ENCODE results near the gene SNRK.

The SNRK gene

DNA sequence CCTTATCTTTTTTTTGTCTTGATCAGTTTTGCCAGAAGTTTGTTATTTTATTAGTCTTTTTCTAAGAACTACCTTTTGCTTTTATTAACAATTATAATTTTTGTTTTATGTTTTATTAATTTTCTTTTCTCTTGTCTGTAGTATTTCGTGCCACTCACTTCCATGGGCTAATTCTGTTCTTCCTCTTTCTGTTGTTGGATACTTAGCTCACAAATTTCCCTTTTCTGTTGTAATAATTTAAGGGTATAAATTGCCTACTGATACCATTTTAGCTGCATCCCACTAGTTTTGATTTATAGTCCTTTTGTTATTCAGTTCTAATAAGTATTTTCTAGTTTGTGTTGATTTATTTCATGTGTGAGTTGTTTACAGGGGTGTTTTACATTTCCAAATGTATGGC lies 48.6 kb downstream of the SNRK start:
- TF ChIP-seq, protein P1, sequence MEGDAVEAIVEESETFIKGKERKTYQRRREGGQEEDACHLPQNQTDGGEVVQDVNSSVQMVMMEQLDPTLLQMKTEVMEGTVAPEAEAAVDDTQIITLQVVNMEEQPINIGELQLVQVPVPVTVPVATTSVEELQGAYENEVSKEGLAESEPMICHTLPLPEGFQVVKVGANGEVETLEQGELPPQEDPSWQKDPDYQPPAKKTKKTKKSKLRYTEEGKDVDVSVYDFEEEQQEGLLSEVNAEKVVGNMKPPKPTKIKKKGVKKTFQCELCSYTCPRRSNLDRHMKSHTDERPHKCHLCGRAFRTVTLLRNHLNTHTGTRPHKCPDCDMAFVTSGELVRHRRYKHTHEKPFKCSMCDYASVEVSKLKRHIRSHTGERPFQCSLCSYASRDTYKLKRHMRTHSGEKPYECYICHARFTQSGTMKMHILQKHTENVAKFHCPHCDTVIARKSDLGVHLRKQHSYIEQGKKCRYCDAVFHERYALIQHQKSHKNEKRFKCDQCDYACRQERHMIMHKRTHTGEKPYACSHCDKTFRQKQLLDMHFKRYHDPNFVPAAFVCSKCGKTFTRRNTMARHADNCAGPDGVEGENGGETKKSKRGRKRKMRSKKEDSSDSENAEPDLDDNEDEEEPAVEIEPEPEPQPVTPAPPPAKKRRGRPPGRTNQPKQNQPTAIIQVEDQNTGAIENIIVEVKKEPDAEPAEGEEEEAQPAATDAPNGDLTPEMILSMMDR (conservative IDR thresholded peaks at IDR 0.05), result no peak
- H3K27ac ChIP-seq, result no peak overlapping the region

DNA sequence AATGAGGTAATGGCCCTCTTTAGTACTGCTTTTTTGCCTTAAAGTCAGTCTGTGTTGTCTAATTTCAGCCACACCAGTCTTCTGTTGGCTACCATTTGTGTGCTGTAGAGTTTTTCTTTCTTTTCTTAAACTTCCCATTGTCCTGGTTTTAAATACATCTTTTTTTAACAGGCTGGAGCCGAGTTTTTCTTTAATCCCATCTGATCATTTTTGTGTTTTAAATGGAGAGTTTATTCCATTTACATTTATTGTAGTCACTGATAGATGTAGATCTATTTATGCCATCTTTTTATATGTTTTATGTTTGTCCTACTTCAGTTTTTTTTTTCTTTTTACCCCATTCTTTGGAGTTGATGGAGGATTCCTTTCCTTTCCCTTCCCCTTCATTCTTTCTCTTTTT lies 49.5 kb downstream of the SNRK start:
- no peak overlapping the region for H3K27ac ChIP-seq
- TF ChIP-seq, protein P1 (conservative IDR thresholded peaks at IDR 0.05), result no peak

DNA sequence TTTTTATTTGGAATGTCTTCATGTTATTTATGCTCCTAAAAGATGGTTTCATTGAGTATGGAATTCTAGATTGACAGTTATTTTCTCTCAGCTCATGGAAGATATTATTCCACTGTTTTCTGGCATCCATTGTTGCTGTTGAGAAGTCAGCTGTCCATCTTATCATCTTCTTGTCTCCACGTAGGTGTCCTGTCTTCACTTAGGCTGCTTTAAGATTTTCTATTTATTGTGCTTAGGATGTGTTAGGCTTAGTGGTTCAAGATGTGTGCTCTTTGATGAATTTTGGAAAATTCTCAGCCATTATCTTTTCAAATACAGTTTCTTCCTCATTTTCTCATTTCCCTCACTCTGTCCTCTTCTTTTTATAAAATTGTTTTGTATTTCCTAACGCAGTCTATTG lies 52.0 kb downstream of the SNRK start:
- TF ChIP-seq, protein P1 (conservative IDR thresholded peaks at IDR 0.05), result no peak
- H3K27ac ChIP-seq, result no peak overlapping the region

DNA sequence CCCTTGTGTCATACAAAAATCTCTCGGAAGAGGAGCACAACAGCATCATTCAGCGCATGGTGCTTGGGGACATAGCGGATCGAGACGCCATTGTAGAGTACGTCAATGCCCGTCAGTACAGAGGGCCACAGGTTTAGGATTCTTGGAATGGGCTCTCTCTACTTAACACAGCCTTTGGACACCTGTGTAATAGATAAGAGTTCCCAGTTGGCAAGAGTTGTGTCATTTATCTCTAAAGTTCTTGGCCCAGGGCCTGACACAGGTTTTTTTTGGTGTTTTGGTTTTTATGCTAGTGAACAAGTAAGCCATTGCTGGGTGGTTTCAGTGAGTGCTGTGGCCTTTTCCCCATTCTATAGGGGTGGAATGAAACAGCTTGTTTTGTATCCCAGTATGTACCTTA lies 54.1 kb downstream of the SNRK start:
- H3K27ac ChIP-seq, result no peak overlapping the region
- TF ChIP-seq, protein P1 (conservative IDR thresholded peaks at IDR 0.05), result no peak

DNA sequence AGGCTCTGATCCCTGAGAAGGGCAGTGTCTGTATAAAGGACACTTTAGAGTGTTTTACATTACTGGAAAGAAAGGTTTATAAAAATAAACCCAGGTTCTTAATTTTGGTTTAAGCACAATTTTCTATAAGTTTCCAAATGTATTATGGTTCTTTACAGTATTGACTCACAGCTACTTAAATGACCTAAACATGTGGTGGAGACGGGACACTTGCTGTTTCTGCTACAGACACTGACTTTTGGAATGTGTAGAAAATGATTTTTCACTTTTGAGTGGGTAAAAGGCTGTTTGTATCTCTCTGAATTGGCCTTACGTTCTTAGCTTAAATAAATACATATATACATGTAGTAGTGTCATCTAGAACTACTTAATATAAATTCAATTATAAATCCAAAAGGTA lies 55.4 kb downstream of the SNRK start:
- TF ChIP-seq, protein P1 (conservative IDR thresholded peaks at IDR 0.05), result no peak
- no peak overlapping the region for H3K27ac ChIP-seq

DNA sequence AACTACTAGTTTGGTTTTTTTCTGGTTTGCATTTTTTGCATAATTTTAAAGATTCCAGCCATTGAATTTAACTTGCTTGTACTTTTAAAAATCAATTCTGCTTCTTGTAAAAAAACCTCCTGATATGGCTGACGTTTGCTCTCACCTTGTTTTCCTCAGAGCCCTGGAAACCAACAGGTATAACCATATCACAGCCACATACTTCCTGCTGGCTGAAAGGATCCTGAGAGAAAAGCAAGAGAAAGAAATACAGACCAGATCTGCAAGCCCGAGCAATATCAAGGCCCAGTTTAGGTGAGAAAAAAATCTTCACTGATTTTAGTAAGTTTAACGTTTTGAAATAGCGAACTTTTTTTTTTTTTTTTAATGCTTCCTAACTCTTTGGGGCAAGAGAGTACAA lies 56.8 kb downstream of the SNRK start:
- H3K27ac ChIP-seq, result no peak overlapping the region
- TF ChIP-seq, protein P1 (conservative IDR thresholded peaks at IDR 0.05), result no peak

DNA sequence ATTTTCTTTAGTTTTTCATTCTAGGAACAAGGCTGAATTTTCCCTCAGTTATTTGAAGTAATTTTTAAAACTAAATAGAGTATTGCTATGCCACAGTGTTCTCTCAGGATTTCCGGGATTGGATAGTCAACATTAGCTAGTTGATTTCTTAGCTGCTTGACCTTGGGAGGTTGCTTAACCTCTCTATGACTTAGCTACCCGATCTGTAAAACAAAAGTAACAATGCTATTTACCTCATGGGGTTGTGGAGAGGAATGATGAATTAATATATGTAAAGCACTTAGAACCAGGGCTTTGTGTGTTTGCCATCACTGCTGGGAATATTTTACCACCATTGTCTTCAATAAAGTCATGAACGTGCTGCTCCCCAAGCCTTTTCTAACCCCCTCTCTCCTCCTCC lies 57.5 kb downstream of the SNRK start:
- TF ChIP-seq, protein P1 (conservative IDR thresholded peaks at IDR 0.05), result no peak
- no peak overlapping the region for H3K27ac ChIP-seq

DNA sequence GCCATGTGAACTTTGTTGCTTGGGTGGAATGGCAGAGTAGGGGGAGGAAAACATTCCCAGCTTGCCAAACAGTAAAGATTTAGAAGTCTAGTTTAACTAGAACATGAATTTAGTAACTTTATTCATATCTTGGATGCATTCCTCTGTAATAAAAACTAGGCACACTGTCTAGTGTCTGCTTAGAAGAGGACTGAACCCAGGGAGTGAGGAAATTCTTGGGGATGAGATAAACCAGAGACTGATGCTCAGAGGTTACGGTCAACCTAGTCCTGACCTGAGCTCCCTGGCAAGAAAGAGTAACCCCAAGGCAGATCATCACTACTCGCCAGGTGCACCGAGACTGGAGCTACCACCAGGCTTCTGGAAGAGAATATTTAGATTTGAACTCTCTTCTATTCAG lies 58.2 kb downstream of the SNRK start:
- TF ChIP-seq, protein P1 (conservative IDR thresholded peaks at IDR 0.05), result no peak
- no peak overlapping the region for H3K27ac ChIP-seq
